Vagina (tissue), 2 donors: ENCODE results near the gene F2. TPM values are rescaled to one million over a fixed set of nuclear protein-coding genes. Genes with fewer than 3 reads are reported as not detected.

Source experiments
- DNase-seq, 2 donors: peaks; one replicate each; pipeline ENCODE4 v3.0.0-alpha.2; 2017; ENCODE audit errors: extremely low spot score in 2 of 2
- H3K27ac ChIP-seq: fragments of 200-600 bp; sonication (generic); one replicate; pipeline ENCODE4 v1.5.1; 2019
- H3K27me3 ChIP-seq: fragments of 200-600 bp; sonication (generic); one replicate; pipeline ENCODE4 v1.5.1; 2019
- H3K36me3 ChIP-seq, 2 donors: fragments of 200-600 bp; sonication (generic); one replicate each; pipeline ENCODE4 v1.5.1; 2017 to 2019
- H3K4me1 ChIP-seq: fragments of 200-600 bp; sonication (generic); one replicate; pipeline ENCODE4 v1.5.1; 2019
- H3K4me3 ChIP-seq, 2 donors: fragments of 200-600 bp; sonication (generic); 1 replicate in 1 of 2; 2 replicates in 1 of 2; pipeline ENCODE4 v1.5.1; 2016 to 2019
- H3K9me3 ChIP-seq: fragments of 200-600 bp; sonication (generic); one replicate; pipeline ENCODE4 v1.5.1; 2019
- POLR2A ChIP-seq, 2 donors: fragments of 450-650 bp; IDR thresholded peaks; one replicate each; pipeline ENCODE4 v1.6.1; 2017; ENCODE audit warnings: antibody characterized with exemption in 2 of 2, mild to moderate bottlenecking in 2 of 2, moderate library complexity in 2 of 2
- POLR2AphosphoS5 ChIP-seq, 2 donors: sonication (generic); formaldehyde crosslinking; IDR thresholded peaks; one replicate each; pipeline ENCODE4 v1.9.0; 2017; ENCODE audit warnings: antibody characterized with exemption in 2 of 2, mild to moderate bottlenecking in 2 of 2, low read depth in 1 of 2; ENCODE audit not compliant: insufficient read depth in 1 of 2
- intact Hi-C: fragments of 100-400 bp; cut with DNase I; formaldehyde crosslinking; loops from one replicate; pipeline ENCODE4 v1.15.1; 2023
- total RNA-seq: library from RNA; depleted of rRNA; stranded (reverse); fragments of >200 nt; gene quantifications from one replicate; pipeline ENCODE4 v1.2.3, GENCODE V29; 2016
- TF ChIP-seq, protein P1 (sequence below), 3 experiments: fragments of 450-650 bp in 2 of 3; fragments of 200-600 bp in 1 of 3; sonication (generic) in 1 of 3; IDR thresholded peaks; one replicate each; pipeline ENCODE4 v1.5.1; 2017 to 2019; ENCODE audit warnings: antibody characterized with exemption in 3 of 3, mild to moderate bottlenecking in 2 of 3, moderate library complexity in 2 of 3

Gene F2
- total RNA-seq, 1 donor from 2014 or later, result not detected

DNA sequence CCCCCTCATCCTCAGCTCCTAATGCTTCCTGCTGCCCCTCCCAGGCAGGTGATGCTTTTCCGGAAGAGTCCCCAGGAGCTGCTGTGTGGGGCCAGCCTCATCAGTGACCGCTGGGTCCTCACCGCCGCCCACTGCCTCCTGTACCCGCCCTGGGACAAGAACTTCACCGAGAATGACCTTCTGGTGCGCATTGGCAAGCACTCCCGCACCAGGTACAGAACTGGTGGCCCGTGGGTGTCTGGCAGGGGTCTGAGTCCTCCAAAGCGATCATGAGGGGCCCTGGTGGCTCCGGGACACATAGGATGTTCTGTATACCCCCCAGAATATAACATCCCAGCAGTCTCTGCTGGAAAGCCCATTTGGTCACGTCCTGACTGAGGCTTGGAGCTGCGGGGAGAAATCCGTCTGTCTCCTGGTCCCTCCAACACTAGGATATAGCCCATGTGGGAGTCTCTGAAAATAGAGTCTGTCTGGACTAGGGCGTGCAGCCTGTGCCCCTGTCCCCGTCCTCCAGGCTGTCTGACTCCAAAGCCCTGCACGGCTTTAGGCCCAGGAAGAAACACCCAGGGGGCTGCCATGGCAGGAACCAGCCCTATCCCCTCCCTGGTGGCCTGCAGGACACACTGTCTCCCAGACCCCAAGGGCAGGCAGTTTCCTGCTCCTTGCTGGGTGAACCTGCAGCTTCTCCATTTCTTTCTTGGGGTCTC is 9.1 kb downstream of the F2 start:
- Histone ChIP-seq H3K9me3 (no peaks in the 10 kb centered on the region), H3K27ac (no peak overlapping the region), H3K27me3 (no peaks in the 10 kb centered on the region), H3K4me3 (no peak overlapping the region), H3K36me3 (no peaks in the 10 kb centered on the region), H3K4me1 (no peaks in the 10 kb centered on the region)
- intact Hi-C loops, result no loop called here
- no peak for DNase-seq
- TF ChIP-seq, protein P1, sequence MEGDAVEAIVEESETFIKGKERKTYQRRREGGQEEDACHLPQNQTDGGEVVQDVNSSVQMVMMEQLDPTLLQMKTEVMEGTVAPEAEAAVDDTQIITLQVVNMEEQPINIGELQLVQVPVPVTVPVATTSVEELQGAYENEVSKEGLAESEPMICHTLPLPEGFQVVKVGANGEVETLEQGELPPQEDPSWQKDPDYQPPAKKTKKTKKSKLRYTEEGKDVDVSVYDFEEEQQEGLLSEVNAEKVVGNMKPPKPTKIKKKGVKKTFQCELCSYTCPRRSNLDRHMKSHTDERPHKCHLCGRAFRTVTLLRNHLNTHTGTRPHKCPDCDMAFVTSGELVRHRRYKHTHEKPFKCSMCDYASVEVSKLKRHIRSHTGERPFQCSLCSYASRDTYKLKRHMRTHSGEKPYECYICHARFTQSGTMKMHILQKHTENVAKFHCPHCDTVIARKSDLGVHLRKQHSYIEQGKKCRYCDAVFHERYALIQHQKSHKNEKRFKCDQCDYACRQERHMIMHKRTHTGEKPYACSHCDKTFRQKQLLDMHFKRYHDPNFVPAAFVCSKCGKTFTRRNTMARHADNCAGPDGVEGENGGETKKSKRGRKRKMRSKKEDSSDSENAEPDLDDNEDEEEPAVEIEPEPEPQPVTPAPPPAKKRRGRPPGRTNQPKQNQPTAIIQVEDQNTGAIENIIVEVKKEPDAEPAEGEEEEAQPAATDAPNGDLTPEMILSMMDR (IDR thresholded peaks at IDR 0.05), result no peak
- TF ChIP-seq POLR2AphosphoS5 (IDR thresholded peaks at IDR 0.05; ENCODE audit: insufficient read depth in 1 of 2, low read depth in 1 of 2) (no peak), POLR2A (IDR thresholded peaks at IDR 0.05) (no peak)

DNA sequence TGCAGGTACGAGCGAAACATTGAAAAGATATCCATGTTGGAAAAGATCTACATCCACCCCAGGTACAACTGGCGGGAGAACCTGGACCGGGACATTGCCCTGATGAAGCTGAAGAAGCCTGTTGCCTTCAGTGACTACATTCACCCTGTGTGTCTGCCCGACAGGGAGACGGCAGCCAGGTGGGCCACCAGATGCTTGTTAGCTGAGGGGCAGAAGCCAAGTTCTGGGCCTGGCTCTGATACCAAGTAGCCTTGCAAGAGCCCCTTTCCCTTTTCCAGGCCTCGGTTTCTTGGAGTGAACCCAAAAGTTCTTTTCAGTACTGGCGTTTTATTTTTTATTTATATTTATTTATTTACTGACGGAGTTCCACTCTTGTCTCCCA is 9.6 kb downstream of the F2 start:
- H3K9me3 ChIP-seq, result no peaks in the 10 kb centered on the region
- H3K27ac ChIP-seq, result no peak overlapping the region
- no peaks in the 10 kb centered on the region for H3K36me3 ChIP-seq
- DNase-seq, result no peak
- intact Hi-C loops, result no loop called here
- TF ChIP-seq POLR2A (IDR thresholded peaks at IDR 0.05) (no peak), POLR2AphosphoS5 (IDR thresholded peaks at IDR 0.05; ENCODE audit: insufficient read depth in 1 of 2, low read depth in 1 of 2) (no peak)
- TF ChIP-seq, protein P1 (IDR thresholded peaks at IDR 0.05), result no peak
- no peak overlapping the region for H3K4me3 ChIP-seq
- no peaks in the 10 kb centered on the region for H3K27me3 ChIP-seq
- no peaks in the 10 kb centered on the region for H3K4me1 ChIP-seq

DNA sequence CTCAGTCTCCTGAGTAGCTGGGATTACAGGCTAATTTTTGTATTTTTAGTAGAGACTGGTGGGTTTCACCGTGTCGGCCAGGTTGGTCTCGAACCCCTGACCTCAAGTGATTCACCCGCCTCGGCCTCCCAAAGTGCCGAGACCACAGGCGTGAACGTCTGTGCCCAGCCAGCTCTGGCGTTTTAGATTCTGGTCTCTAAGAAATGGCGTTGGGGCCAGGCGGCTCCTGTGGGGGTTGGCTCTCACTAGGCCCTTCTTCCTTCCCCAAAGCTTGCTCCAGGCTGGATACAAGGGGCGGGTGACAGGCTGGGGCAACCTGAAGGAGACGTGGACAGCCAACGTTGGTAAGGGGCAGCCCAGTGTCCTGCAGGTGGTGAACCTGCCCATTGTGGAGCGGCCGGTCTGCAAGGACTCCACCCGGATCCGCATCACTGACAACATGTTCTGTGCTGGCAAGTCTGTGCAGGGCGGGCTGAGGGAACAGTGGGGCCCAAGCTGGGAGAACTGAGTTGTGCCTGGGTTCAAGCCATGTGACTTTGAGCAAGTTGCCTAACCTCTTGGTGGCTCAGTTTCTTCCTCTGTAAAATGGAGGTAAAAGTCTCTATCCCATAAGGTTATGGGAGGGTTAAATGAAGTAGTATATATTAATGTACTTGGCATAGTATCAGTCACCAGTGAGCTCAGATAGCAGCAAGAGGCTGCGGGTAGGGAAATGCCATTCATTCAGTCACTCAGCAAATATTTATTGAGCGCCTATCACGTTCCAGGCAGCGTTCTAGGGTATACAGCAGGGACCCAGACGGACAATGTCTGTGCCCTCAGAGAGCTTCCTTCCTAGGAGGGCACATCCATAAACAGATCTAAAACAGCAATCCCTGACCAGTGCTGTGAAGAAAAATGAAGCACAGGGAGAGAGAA is 10.4 kb downstream of the F2 start:
- intact Hi-C loops, result no loop called here
- no peaks in the 10 kb centered on the region for H3K36me3 ChIP-seq
- H3K27me3 ChIP-seq, result no peaks in the 10 kb centered on the region
- no peak overlapping the region for H3K27ac ChIP-seq
- H3K9me3 ChIP-seq, result no peaks in the 10 kb centered on the region
- no peak for DNase-seq
- TF ChIP-seq POLR2AphosphoS5 (IDR thresholded peaks at IDR 0.05; ENCODE audit: insufficient read depth in 1 of 2, low read depth in 1 of 2), result no peak
- TF ChIP-seq POLR2A (IDR thresholded peaks at IDR 0.05), result no peak
- TF ChIP-seq, protein P1 (IDR thresholded peaks at IDR 0.05), result no peak
- H3K4me3 ChIP-seq, result no peak overlapping the region
- no peaks in the 10 kb centered on the region for H3K4me1 ChIP-seq

DNA sequence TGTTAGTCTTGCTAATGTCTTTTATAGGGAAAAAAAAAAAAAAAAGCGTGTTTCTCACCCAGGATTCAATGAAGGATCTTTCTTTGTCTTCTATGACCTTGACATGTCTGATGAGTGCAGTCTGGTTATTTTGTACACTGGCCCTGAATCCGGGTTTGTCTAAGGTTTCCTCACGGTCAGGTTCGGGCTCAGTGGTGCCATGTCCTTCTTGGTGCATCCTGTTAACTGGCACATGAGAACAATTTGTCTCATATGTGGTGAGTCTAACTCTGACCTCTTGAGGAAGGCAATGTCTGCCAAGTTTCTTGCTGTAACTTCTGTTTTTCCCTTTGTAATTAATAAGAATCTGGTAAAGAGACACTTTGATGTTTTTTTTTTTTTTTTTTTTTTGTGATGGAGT is 12.5 kb downstream of the F2 start:
- H3K4me3 ChIP-seq, result no peak overlapping the region
- intact Hi-C loops, result no loop called here
- no peaks in the 10 kb centered on the region for H3K4me1 ChIP-seq
- no peaks in the 10 kb centered on the region for H3K36me3 ChIP-seq
- no peaks in the 10 kb centered on the region for H3K27me3 ChIP-seq
- DNase-seq, result no peak
- no peaks in the 10 kb centered on the region for H3K9me3 ChIP-seq
- no peak overlapping the region for H3K27ac ChIP-seq
- TF ChIP-seq POLR2AphosphoS5 (IDR thresholded peaks at IDR 0.05; ENCODE audit: insufficient read depth in 1 of 2, low read depth in 1 of 2) (no peak), POLR2A (IDR thresholded peaks at IDR 0.05) (no peak)
- TF ChIP-seq, protein P1 (IDR thresholded peaks at IDR 0.05), result no peak

DNA sequence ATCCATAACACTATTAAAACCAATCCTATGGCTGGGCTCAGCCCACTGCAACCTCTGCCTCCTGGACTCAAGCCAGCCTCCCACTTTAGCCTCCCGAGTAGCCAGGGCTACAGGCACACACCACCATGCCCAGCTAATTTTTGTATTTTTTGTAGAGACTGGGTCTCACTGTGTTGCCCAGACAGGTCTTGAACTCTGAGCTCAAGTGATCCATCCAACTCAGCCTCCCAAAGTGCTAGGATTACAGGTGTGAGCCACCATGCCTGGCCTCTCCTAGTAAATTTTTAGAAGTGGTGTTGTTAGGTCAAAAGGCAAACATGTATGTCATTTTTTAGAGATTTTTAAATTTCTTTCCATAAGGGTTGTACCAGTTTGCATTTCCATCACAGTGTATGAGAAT is 14.2 kb downstream of the F2 start:
- H3K27ac ChIP-seq, result no peak overlapping the region
- TF ChIP-seq POLR2A (IDR thresholded peaks at IDR 0.05) (no peak), POLR2AphosphoS5 (IDR thresholded peaks at IDR 0.05; ENCODE audit: insufficient read depth in 1 of 2, low read depth in 1 of 2) (no peak)
- TF ChIP-seq, protein P1 (IDR thresholded peaks at IDR 0.05), result no peak
- intact Hi-C loops, result no loop called here
- no peaks in the 10 kb centered on the region for H3K27me3 ChIP-seq
- no peaks in the 10 kb centered on the region for H3K36me3 ChIP-seq
- no peak overlapping the region for H3K4me3 ChIP-seq
- H3K9me3 ChIP-seq, result no peaks in the 10 kb centered on the region
- H3K4me1 ChIP-seq, result no peaks in the 10 kb centered on the region
- no peak for DNase-seq
